Neural progenitor cell (in vitro differentiated cells): Measurements from ENCODE around the gene MAMDC4. TPM values are rescaled to one million over a fixed set of nuclear protein-coding genes. Genes with fewer than 3 reads are reported as not detected.

Experiments used
- DNase-seq: peaks from one replicate; pipeline ENCODE4 v3.0.0-alpha.2; 2016; ENCODE audit warnings: low spot score
- H2AFZ ChIP-seq: fragments of 200-600 bp; sonication (generic); replicated peaks from 2 replicates; pipeline ENCODE4 v1.6.1; 2016; ENCODE audit warnings: antibody characterized with exemption
- H3F3A ChIP-seq: fragments of 200-600 bp; sonication (generic); 2 replicates; pipeline ENCODE4 v1.6.1; 2016; ENCODE audit warnings: antibody characterized with exemption, low read depth
- H3K27ac ChIP-seq: fragments of 200-600 bp; sonication (generic); 2 replicates; pipeline ENCODE4 v1.5.1; 2016; ENCODE audit warnings: mild to moderate bottlenecking
- H3K27me3 ChIP-seq: fragments of 200-600 bp; sonication (generic); 2 replicates; pipeline ENCODE4 v1.6.1; 2016; ENCODE audit warnings: mild to moderate bottlenecking, moderate library complexity
- H3K36me3 ChIP-seq: fragments of 200-600 bp; sonication (generic); 2 replicates; pipeline ENCODE4 v1.5.1; 2016
- H3K4me1 ChIP-seq: fragments of 200-600 bp; sonication (generic); 2 replicates; pipeline ENCODE4 v1.6.1; 2016; ENCODE audit warnings: mixed run types
- H3K4me2 ChIP-seq: fragments of 200-600 bp; sonication (generic); 2 replicates; pipeline ENCODE4 v1.6.1; 2016
- H3K4me3 ChIP-seq: fragments of 200-600 bp; sonication (generic); 2 replicates; pipeline ENCODE4 v1.5.1; 2016
- H3K79me2 ChIP-seq: fragments of 200-600 bp; sonication (generic); 2 replicates; pipeline ENCODE4 v1.6.1; 2016; ENCODE audit warnings: low read depth
- H3K9ac ChIP-seq: fragments of 200-600 bp; sonication (generic); 2 replicates; pipeline ENCODE4 v1.6.1; 2016
- H3K9me3 ChIP-seq: fragments of 200-600 bp; sonication (generic); 2 replicates; pipeline ENCODE4 v1.5.1; 2016; ENCODE audit warnings: low read depth
- H4K20me1 ChIP-seq: fragments of 200-600 bp; sonication (generic); 2 replicates; pipeline ENCODE4 v1.6.1; 2016; ENCODE audit warnings: low read depth
- H3K27ac Mint-ChIP-seq: 3 replicates; pipeline ENCODE4 v1.8.0; 2021; ENCODE audit warnings: mixed read lengths
- H3K27me3 Mint-ChIP-seq: 2 replicates; pipeline ENCODE4 v1.8.0; 2022; ENCODE audit warnings: low read depth, mild to moderate bottlenecking, inconsistent platforms, moderate library complexity, mixed read lengths; ENCODE audit not compliant: insufficient read depth
- H3K36me3 Mint-ChIP-seq: 3 replicates; pipeline ENCODE4 v1.8.0; 2021; ENCODE audit warnings: mixed read lengths
- H3K4me1 Mint-ChIP-seq: 3 replicates; pipeline ENCODE4 v1.8.0; 2021; ENCODE audit warnings: mixed read lengths
- H3K4me3 Mint-ChIP-seq: 3 replicates; pipeline ENCODE4 v1.8.0; 2021; ENCODE audit warnings: mild to moderate bottlenecking, moderate library complexity, mixed read lengths
- H3K9me3 Mint-ChIP-seq: 3 replicates; pipeline ENCODE4 v1.8.0; 2020; ENCODE audit warnings: mixed read lengths
- EZH2 ChIP-seq: fragments of 200-600 bp; sonication (generic); IDR thresholded peaks from 2 replicates; pipeline ENCODE4 v1.6.1; 2017; ENCODE audit warnings: antibody characterized with exemption, mild to moderate bottlenecking, moderate library complexity
- EZH2phosphoT487 ChIP-seq: fragments of 200-600 bp; sonication (generic); IDR thresholded peaks from 2 replicates; pipeline ENCODE4 v1.6.1; 2017; ENCODE audit warnings: antibody characterized with exemption
- total RNA-seq: library from RNA; depleted of rRNA; stranded (reverse); fragments of >200 nt; gene quantifications from 2 replicates; pipeline ENCODE4 v1.2.3, GENCODE V29; 2015; ENCODE audit warnings: low replicate concordance
- TF ChIP-seq, protein P1 (sequence below): fragments of 200-600 bp; sonication (generic); IDR thresholded peaks from 2 replicates; pipeline ENCODE4 v1.5.1; 2017; ENCODE audit warnings: antibody characterized with exemption, mild to moderate bottlenecking

MAMDC4 gene
- total RNA-seq, 1 donor from 2014 or later: 2.6 TPM

- Histone ChIP-seq H3K4me1 (peaks cover 9% of the 10 kb centered on the region), H2AFZ (no peak overlapping the region), H3F3A (peaks cover 12% of the 10 kb centered on the region), H3K27me3 (peaks cover 16% of the 10 kb centered on the region), H3K4me3 (no peak overlapping the region), H3K36me3 (no peaks in the 10 kb centered on the region), H4K20me1 (peaks cover 56% of the 10 kb centered on the region), H3K79me2 (peaks cover 29% of the 10 kb centered on the region), H3K9me3 (no peaks in the 10 kb centered on the region), H3K27ac (no peak overlapping the region), H3K4me2 (no peak overlapping the region), H3K9ac (no peak overlapping the region)
- H3K27ac Mint-ChIP-seq: no peak overlapping the region
- TF ChIP-seq, protein P1, sequence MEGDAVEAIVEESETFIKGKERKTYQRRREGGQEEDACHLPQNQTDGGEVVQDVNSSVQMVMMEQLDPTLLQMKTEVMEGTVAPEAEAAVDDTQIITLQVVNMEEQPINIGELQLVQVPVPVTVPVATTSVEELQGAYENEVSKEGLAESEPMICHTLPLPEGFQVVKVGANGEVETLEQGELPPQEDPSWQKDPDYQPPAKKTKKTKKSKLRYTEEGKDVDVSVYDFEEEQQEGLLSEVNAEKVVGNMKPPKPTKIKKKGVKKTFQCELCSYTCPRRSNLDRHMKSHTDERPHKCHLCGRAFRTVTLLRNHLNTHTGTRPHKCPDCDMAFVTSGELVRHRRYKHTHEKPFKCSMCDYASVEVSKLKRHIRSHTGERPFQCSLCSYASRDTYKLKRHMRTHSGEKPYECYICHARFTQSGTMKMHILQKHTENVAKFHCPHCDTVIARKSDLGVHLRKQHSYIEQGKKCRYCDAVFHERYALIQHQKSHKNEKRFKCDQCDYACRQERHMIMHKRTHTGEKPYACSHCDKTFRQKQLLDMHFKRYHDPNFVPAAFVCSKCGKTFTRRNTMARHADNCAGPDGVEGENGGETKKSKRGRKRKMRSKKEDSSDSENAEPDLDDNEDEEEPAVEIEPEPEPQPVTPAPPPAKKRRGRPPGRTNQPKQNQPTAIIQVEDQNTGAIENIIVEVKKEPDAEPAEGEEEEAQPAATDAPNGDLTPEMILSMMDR: no peak
- no peak for TF ChIP-seq EZH2
- no peak for TF ChIP-seq EZH2phosphoT487
- H3K4me1 Mint-ChIP-seq: peaks cover 10% of the 10 kb centered on the region
- no peak overlapping the region for H3K4me3 Mint-ChIP-seq
- peaks cover 16% of the 10 kb centered on the region for H3K36me3 Mint-ChIP-seq
- no peaks in the 10 kb centered on the region for H3K9me3 Mint-ChIP-seq
- H3K27me3 Mint-ChIP-seq: peaks cover 8% of the 10 kb centered on the region
- no peak for DNase-seq
These were observed 27.5 kb upstream of the MAMDC4 start for GRCh38 chr9:136824496-136825225.

DNA sequence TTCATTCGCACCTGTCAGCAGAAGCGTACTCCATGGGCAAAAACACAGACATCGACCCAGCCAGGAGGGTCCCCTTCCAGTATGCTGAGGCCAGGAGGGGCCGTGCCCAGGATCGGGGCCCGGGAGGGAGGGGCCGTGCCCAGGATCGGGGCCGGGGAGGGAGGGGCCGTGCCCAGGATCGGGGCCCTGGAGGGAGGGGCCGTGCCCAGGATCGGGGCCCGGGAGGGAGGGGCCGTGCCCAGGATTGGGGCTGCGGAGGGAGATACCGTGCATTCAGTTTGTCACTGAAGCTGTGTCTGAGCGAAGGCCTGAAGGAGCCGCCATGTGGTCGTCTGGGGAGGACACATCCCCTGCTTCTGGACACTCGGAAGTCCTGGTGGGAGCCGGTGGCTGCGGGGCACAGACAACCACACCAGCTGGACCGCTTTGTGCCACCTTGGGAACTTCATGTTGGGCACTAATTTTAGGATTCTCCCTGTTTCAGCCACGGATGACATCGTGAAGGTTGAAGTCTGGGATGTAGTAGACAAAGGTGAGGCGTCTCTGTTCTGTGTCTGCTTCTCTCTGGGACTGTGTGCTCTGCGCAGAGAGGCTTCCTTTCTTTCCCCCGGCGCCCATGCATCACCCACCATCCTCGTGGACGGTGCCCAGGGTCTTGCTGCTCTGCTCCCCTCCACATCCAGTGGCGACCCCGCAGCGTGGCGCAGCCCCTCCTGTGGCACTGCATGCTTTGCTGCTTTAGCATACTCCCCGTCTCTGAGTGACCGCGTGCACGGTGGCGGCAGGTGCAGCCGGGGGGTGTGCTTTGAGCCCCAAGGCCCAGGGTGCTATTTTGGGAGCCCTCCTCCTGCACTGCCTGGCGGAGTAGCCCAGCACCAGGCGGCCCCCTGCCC is 26.6 kb upstream of the MAMDC4 start:
- peaks cover 14% of the 10 kb centered on the region for H3K36me3 Mint-ChIP-seq
- no peak for DNase-seq

DNA sequence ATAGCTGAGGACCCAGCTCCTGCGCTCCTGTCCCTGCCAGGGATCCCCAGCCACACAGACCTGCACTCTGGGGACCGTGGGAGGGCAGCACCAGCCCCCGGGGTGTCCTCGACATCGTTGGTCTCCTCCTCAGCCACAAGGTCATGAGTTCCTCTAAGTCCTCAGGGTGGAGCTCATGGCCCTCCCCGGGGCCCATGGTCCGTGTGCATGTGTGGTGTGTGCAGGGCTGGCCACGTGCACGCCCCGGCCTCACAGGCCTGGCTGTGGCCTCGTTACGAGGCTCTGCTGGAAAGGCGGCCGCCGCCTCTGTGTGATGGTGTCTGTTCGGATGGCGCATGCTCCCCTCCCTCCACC is 26.0 kb upstream of the MAMDC4 start:
- Mint-ChIP-seq H3K36me3 (peaks cover 8% of the 10 kb centered on the region), H3K27ac (no peak overlapping the region), H3K9me3 (no peaks in the 10 kb centered on the region), H3K27me3 (peaks cover 6% of the 10 kb centered on the region), H3K4me3 (no peak overlapping the region), H3K4me1 (peaks cover 2% of the 10 kb centered on the region)
- peaks cover 44% of the 10 kb centered on the region for H4K20me1 ChIP-seq
- peaks cover 3% of the 10 kb centered on the region for H3F3A ChIP-seq
- no peak overlapping the region for H3K27ac ChIP-seq
- no peaks in the 10 kb centered on the region for H3K36me3 ChIP-seq
- no peak overlapping the region for H3K4me2 ChIP-seq
- H3K4me3 ChIP-seq: no peak overlapping the region
- TF ChIP-seq, protein P1: no peak
- TF ChIP-seq EZH2phosphoT487 (no peak), EZH2 (no peak)
- no peaks in the 10 kb centered on the region for H3K9me3 ChIP-seq
- peaks cover under 1% of the 10 kb centered on the region for H3K27me3 ChIP-seq
- no peak for DNase-seq
- no peak overlapping the region for H3K9ac ChIP-seq
- H3K79me2 ChIP-seq: peaks cover 15% of the 10 kb centered on the region
- peaks cover 8% of the 10 kb centered on the region for H3K4me1 ChIP-seq
- H2AFZ ChIP-seq: no peak overlapping the region

More for the DNA sequence above, 26.6 kb upstream of the MAMDC4 start:
- H3K79me2 ChIP-seq: peaks cover 21% of the 10 kb centered on the region
- H3K27ac Mint-ChIP-seq: no peak overlapping the region
- H3K4me3 Mint-ChIP-seq: no peak overlapping the region
- H2AFZ ChIP-seq: no peak overlapping the region
- H3K4me1 ChIP-seq: peaks cover 9% of the 10 kb centered on the region
- H3K27me3 ChIP-seq: peaks cover 7% of the 10 kb centered on the region
- no peak overlapping the region for H3K9ac ChIP-seq
- H3K9me3 ChIP-seq: no peaks in the 10 kb centered on the region
- TF ChIP-seq EZH2phosphoT487 (no peak), EZH2 (no peak)
- TF ChIP-seq, protein P1: no peak
- H3K36me3 ChIP-seq: no peaks in the 10 kb centered on the region
- H3K4me2 ChIP-seq: no peak overlapping the region
- peaks cover 50% of the 10 kb centered on the region for H4K20me1 ChIP-seq
- no peak overlapping the region for H3K27ac ChIP-seq
- peaks cover 8% of the 10 kb centered on the region for H3K27me3 Mint-ChIP-seq
- peaks cover 8% of the 10 kb centered on the region for H3K4me1 Mint-ChIP-seq
- no peaks in the 10 kb centered on the region for H3K9me3 Mint-ChIP-seq
- no peak overlapping the region for H3K4me3 ChIP-seq
- H3F3A ChIP-seq: peaks cover 9% of the 10 kb centered on the region
